K562 (cell line): ENCODE results near the gene HK2. TPM values are rescaled to one million over a fixed set of nuclear protein-coding genes. Genes with fewer than 3 reads are reported as not detected.

ENCODE experiments used
- CREB3 ChIP-seq: fragments of 450-650 bp; conservative IDR thresholded peaks from 2 replicates; pipeline ENCODE4 v1.6.1; 2016; ENCODE audit warnings: missing genetic modification characterization, low read depth, mild to moderate bottlenecking, missing compliant biosample characterization, moderate library complexity
- FOSL1 ChIP-seq: fragments of 200-800 bp; sonication (Bioruptor generic); conservative IDR thresholded peaks from 2 replicates; pipeline ENCODE4 v1.6.1; 2016; ENCODE audit warnings: missing genetic modification characterization, missing compliant biosample characterization
- HCFC1 ChIP-seq: IDR thresholded peaks from 2 replicates; pipeline ENCODE4 v1.6.1; 2012; ENCODE audit warnings: low read depth, low read length, improper control_type of control experiment
- HEY1 ChIP-seq: fragments of 250-450 bp; sonication (Bioruptor Pico); IDR thresholded peaks from 2 replicates; pipeline ENCODE4 v1.5.0; 2020; ENCODE audit warnings: mild to moderate bottlenecking, moderate library complexity, borderline replicate concordance
- HNRNPLL ChIP-seq: fragments of 200-400 bp; formaldehyde crosslinking; IDR thresholded peaks from 2 replicates; pipeline ENCODE4 v1.6.1; 2017; ENCODE audit warnings: low read length, low read depth, mild to moderate bottlenecking; ENCODE audit not compliant: poor library complexity, severe bottlenecking
- IRF1 ChIP-seq: sonication (generic); formaldehyde crosslinking; IDR thresholded peaks from 2 replicates; pipeline ENCODE4 v1.8.0; 2022; ENCODE audit warnings: missing genetic modification reagents, mild to moderate bottlenecking, borderline replicate concordance
- MAFK ChIP-seq: IDR thresholded peaks from 2 replicates; pipeline ENCODE4 v1.6.1; 2011; ENCODE audit warnings: low read length, improper control_type of control experiment
- NR2F6 ChIP-seq: fragments of 450-650 bp; formaldehyde crosslinking; IDR thresholded peaks from 2 replicates; pipeline ENCODE4 v1.4.0; 2020; ENCODE audit warnings: mild to moderate bottlenecking
- PHF8 ChIP-seq: fragments of 200-600 bp; sonication (generic); IDR thresholded peaks from 2 replicates; pipeline ENCODE4 v1.6.1; 2012; ENCODE audit warnings: mixed run types, mild to moderate bottlenecking, inconsistent platforms, low read length, moderate library complexity, borderline replicate concordance
- SRSF9 ChIP-seq: fragments of 200-400 bp; formaldehyde crosslinking; IDR thresholded peaks from 2 replicates; pipeline ENCODE4 v1.6.1; 2017; ENCODE audit warnings: low read depth, low read length, borderline replicate concordance
- ZBTB40 ChIP-seq, 2 experiments: fragments of 450-650 bp in 1 of 2; sonication (generic) in 1 of 2; formaldehyde crosslinking in 1 of 2; IDR thresholded peaks; 2 replicates each; pipeline versions ENCODE4 v1.7.1 to v1.9.0; 2016 to 2022; ENCODE audit warnings: inconsistent platforms in 1 of 2, mild to moderate bottlenecking in 1 of 2, missing genetic modification reagents in 1 of 2
- ZNF408 ChIP-seq: fragments of 250-450 bp; sonication (Bioruptor Pico); IDR thresholded peaks from 2 replicates; pipeline ENCODE4 v1.4.0; 2020; ENCODE audit warnings: low read depth, mild to moderate bottlenecking, moderate library complexity
- ZNF584 ChIP-seq: fragments of 200-800 bp; sonication (Bioruptor generic); IDR thresholded peaks from 2 replicates; pipeline ENCODE4 v1.6.1; 2016; ENCODE audit warnings: low read depth, mild to moderate bottlenecking, missing genetic modification characterization, missing compliant biosample characterization
- polyA plus RNA-seq, 8 experiments: library from polyadenylated mRNA; depleted of rRNA in 4 of 8; stranded (reverse) in 5 of 8; unstranded in 3 of 8; fragments of >200 nt; fragmentation: Nextera tagmentation in 2 of 8; fragmentation: Illumina TruSeq in 1 of 8; extraction: Ambion mirVana in 2 of 8; extraction: Trizol in 1 of 8; gene quantifications; 2 replicates each; pipeline versions ENCODE4 v1.2.1 to v1.2.3, GENCODE V29; 2011 to 2014; ENCODE audit warnings: inconsistent platforms in 1 of 8, missing spikeins in 1 of 8
- total RNA-seq, 7 experiments: library from RNA; depleted of rRNA in 6 of 7; stranded (reverse); fragments of >200 nt in 6 of 7; fragmentation: Illumina TruSeq in 2 of 7; extraction: Trizol in 2 of 7; gene quantifications; 2 replicates each; pipeline versions ENCODE4 v1.2.1 to v1.2.3, GENCODE V29; 2011 to 2021; ENCODE audit warnings: low replicate concordance in 1 of 7

HK2 gene
- total and polyA plus RNA-seq, 9 of the 15 experiments (the other 6 are each of a cell fraction or from before 2014, with no cell fraction given): 4.7 to 56.0 (median 19.9) TPM

- TF ChIP-seq HEY1 (CRISPR knock-in tag) (no peak), ZBTB40 (IDR thresholded peaks at IDR 0.05) (no peak), ZBTB40 (CRISPR knock-in tag; IDR thresholded peaks at IDR 0.05) (no peak), HCFC1 (no peak), IRF1 (CRISPR knock-in tag) (no peak), HNRNPLL (no peak), CREB3 (tag) (no peak), ZNF408 (CRISPR knock-in tag) (no peak), SRSF9 (no peak), MAFK (no peak), FOSL1 (tag) (peak; percentile 57), NR2F6 (CRISPR knock-in tag) (no peak), ZNF584 (CRISPR knock-in tag) (no peak), PHF8 (no peak)
Measured at GRCh38 chr2:74862020-74862964, 28.4 kb downstream of the HK2 start (continued).
